ENCODE results near the gene AGO4. TPM values are rescaled to one million over a fixed set of nuclear protein-coding genes. Genes with fewer than 3 reads are reported as not detected.
"Not testable (repeated sequence)": the region's sequence is repeated elsewhere in the genome, so short reads cannot be mapped to it uniquely, and the experiment has no call there.

AGO4 gene
- total RNA-seq = 7.6 and 11.7 TPM in 2 replicates

- no peak for DNase-seq (ENCODE audit: extremely low read depth, low read depth, low spot score)
These were observed at the start of gene AGO4 for GRCh38 chr1:35807614-35808449. AGO4 (plus strand) TSS chr1:35808016; CDS start chr1:35808417, 401 bp downstream.

- no peak for DNase-seq (ENCODE audit: extremely low read depth, low read depth, low spot score)
These were observed 45.7 kb upstream of the AGO4 start for GRCh38 chr1:35762141-35762540.

- no peak for DNase-seq (ENCODE audit: extremely low read depth, low read depth, low spot score)
These were observed 44.6 kb upstream of the AGO4 start for GRCh38 chr1:35763201-35763600.

- DNase-seq (ENCODE audit: extremely low read depth, low read depth, low spot score) = no peak
These were observed 43.5 kb upstream of the AGO4 start for GRCh38 chr1:35764283-35764682.

GRCh38 chr1:35768350-35769187, 39.2 kb upstream of the AGO4 start:
- no peak for DNase-seq (ENCODE audit: extremely low read depth, low read depth, low spot score)

GRCh38 chr1:35769188-35769758, 38.5 kb upstream of the AGO4 start:
- DNase-seq (ENCODE audit: extremely low read depth, low read depth, low spot score) = no peak

- no peak for DNase-seq (ENCODE audit: extremely low read depth, low read depth, low spot score)
These were observed 34.1 kb upstream of the AGO4 start for GRCh38 chr1:35773711-35774110.

GRCh38 chr1:35776172-35776571, 31.6 kb upstream of the AGO4 start:
- DNase-seq (ENCODE audit: extremely low read depth, low read depth, low spot score) = not testable (repeated sequence)

- no peak for DNase-seq (ENCODE audit: extremely low read depth, low read depth, low spot score)
These were observed 30.7 kb upstream of the AGO4 start for GRCh38 chr1:35777109-35777508.

- no peak for DNase-seq (ENCODE audit: extremely low read depth, low read depth, low spot score)
These were observed 24.7 kb upstream of the AGO4 start for GRCh38 chr1:35783055-35783583.

- not testable (repeated sequence) for DNase-seq (ENCODE audit: extremely low read depth, low read depth, low spot score)
These were observed 23.5 kb upstream of the AGO4 start for GRCh38 chr1:35784364-35784763.

GRCh38 chr1:35788139-35788538, 19.7 kb upstream of the AGO4 start:
- no peak for DNase-seq (ENCODE audit: extremely low read depth, low read depth, low spot score)

- DNase-seq (ENCODE audit: extremely low read depth, low read depth, low spot score) = no peak
These were observed 17.1 kb upstream of the AGO4 start for GRCh38 chr1:35790670-35791069.

GRCh38 chr1:35795295-35795694, 12.5 kb upstream of the AGO4 start:
- no peak for DNase-seq (ENCODE audit: extremely low read depth, low read depth, low spot score)

- no peak for DNase-seq (ENCODE audit: extremely low read depth, low read depth, low spot score)
These were observed 10.4 kb upstream of the AGO4 start for GRCh38 chr1:35797380-35797779.

- not testable (repeated sequence) for DNase-seq (ENCODE audit: extremely low read depth, low read depth, low spot score)
These were observed 9.8 kb upstream of the AGO4 start for GRCh38 chr1:35798019-35798418.

- DNase-seq (ENCODE audit: extremely low read depth, low read depth, low spot score) = not testable (repeated sequence)
These were observed 7.5 kb upstream of the AGO4 start for GRCh38 chr1:35800167-35800887.

GRCh38 chr1:35808450-35809113, 766 bp downstream of the AGO4 start:
- no peak for DNase-seq (ENCODE audit: extremely low read depth, low read depth, low spot score)

- no peak for DNase-seq (ENCODE audit: extremely low read depth, low read depth, low spot score)
These were observed 1.6 kb downstream of the AGO4 start for GRCh38 chr1:35809114-35810095.
